Activated CD8-positive, alpha-beta memory T cell treated with anti-CD3 and anti-CD28 coated beads, Interleukin-2, amount 10 ng/mL, durations not matched to agents 7 days and 5 days (primary cell): ENCODE data around the gene CDC27. TPM values are rescaled to one million over a fixed set of nuclear protein-coding genes. Genes with fewer than 3 reads are reported as not detected.

Source experiments
- ATAC-seq: fragments of 150-1000 bp; cut with Tn5 transposase; one replicate; pipeline ENCODE4 v1.10.0; 2021; ENCODE audit warnings: moderate library complexity
- CTCF ChIA-PET: fragments of 350-600 bp; sonication (Branson Sonifier 250); formaldehyde crosslinking; loops from one replicate; lab custom pipeline; 2021; ENCODE audit warnings: antibody characterized with exemption; lab: Charles Lee
- DNase-seq: peaks from one replicate; pipeline ENCODE4 v3.0.0-alpha.2; 2020
- H3K27ac Mint-ChIP-seq: one replicate; pipeline ENCODE4 v1.8.0; 2021; ENCODE audit warnings: mild to moderate bottlenecking, mixed read lengths
- H3K27me3 Mint-ChIP-seq: one replicate; pipeline ENCODE4 v1.8.0; 2021; ENCODE audit warnings: mixed read lengths
- H3K36me3 Mint-ChIP-seq: one replicate; pipeline ENCODE4 v1.8.0; 2021; ENCODE audit warnings: mild to moderate bottlenecking, mixed read lengths
- H3K4me1 Mint-ChIP-seq: one replicate; pipeline ENCODE4 v1.8.0; 2021; ENCODE audit warnings: mixed read lengths
- H3K4me3 Mint-ChIP-seq: one replicate; pipeline ENCODE4 v1.8.0; 2021; ENCODE audit warnings: mild to moderate bottlenecking, moderate library complexity, mixed read lengths
- H3K9me3 Mint-ChIP-seq: one replicate; pipeline ENCODE4 v1.8.0; 2022; ENCODE audit warnings: low read depth, mixed read lengths
- total RNA-seq, 2 experiments: library from RNA; stranded (reverse); gene quantifications; one replicate each; pipeline ENCODE4 v1.2.3, GENCODE V29; 2021

Gene CDC27
- total RNA-seq, 2 experiments from 2014 or later: 151 to 155 TPM

GRCh38 chr17:47203984-47204721, 15.1 kb upstream of the CDC27 start:
- DNase-seq: peak; percentile 89
- no peaks in the 10 kb centered on the region for H3K27me3 Mint-ChIP-seq
- H3K4me3 Mint-ChIP-seq: peak overlapping the region; percentile 72
- peaks cover 61% of the 10 kb centered on the region for H3K4me1 Mint-ChIP-seq
- CTCF ChIA-PET: interaction anchor here (0.9 to 6.8 kb wide), 5 partner anchors 11 to 36 kb away, joined by 3 to 45 read pairs (median 4); partner anchors contain the start of gene CDC27
- H3K27ac Mint-ChIP-seq: peak overlapping the region; percentile 99
- no peaks in the 10 kb centered on the region for H3K9me3 Mint-ChIP-seq
- H3K36me3 Mint-ChIP-seq: no peaks in the 10 kb centered on the region
- ATAC-seq: peak; percentile 66

DNA sequence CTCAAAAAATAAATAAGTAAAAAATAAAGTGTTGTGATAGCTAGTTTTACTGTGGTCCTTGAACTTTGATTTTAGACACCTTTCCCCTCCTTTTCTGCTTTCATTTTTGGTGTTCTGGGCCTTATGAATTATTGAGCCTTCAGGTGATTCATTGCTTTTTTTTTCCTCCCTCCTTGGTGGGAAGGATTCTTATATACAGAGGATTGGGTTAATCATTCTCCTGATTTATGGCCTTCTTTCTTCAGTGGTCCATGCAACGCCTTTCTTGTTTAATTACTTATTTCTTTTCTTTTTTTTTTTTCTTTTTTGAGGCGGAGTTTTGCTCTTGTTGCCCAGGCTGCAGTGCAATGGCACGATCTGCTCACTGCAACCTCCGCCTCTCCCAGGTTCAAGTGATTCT, 12.1 kb upstream of the CDC27 start:
- peaks cover 43% of the 10 kb centered on the region for H3K4me1 Mint-ChIP-seq
- no peaks in the 10 kb centered on the region for H3K36me3 Mint-ChIP-seq
- H3K27me3 Mint-ChIP-seq: peaks cover 4% of the 10 kb centered on the region
- ATAC-seq: no peak
- H3K4me3 Mint-ChIP-seq: no peak overlapping the region
- H3K9me3 Mint-ChIP-seq: no peaks in the 10 kb centered on the region
- CTCF ChIA-PET: interaction anchor here (1.0 to 6.8 kb wide), 3 partner anchors 11 to 29 kb away, joined by 3 to 45 read pairs (median 9); partner anchors contain the start of gene CDC27
- H3K27ac Mint-ChIP-seq: no peak overlapping the region
- no peak for DNase-seq

DNA sequence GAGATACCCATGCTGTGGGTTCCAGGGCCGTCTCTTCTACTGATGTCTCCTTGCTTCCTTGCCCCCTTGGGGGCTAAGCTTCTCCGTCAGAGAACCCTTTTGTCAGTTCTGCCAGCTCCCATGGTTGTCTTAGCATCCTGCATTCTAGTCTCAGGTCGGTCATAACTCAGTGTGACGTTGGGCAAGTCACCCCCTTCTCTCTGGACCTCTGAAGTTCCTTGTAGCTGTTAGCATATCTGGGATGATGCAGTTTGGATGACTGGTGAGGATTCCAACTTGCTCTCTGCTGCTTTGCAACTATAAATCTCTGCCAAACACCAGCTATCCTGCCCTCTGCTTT, 11.2 kb upstream of the CDC27 start:
- ATAC-seq: no peak
- Mint-ChIP-seq H3K4me1 (peaks cover 35% of the 10 kb centered on the region), H3K4me3 (no peak overlapping the region), H3K27ac (peak overlapping the region; percentile 77), H3K27me3 (peaks cover 4% of the 10 kb centered on the region), H3K9me3 (no peaks in the 10 kb centered on the region), H3K36me3 (no peaks in the 10 kb centered on the region)
- DNase-seq: no peak
- CTCF ChIA-PET: interaction anchor here (0.7 to 6.8 kb wide), 4 partner anchors 10 to 416 kb away, joined by 3 to 45 read pairs (median 6); partner anchors contain the start of gene CDC27

DNA sequence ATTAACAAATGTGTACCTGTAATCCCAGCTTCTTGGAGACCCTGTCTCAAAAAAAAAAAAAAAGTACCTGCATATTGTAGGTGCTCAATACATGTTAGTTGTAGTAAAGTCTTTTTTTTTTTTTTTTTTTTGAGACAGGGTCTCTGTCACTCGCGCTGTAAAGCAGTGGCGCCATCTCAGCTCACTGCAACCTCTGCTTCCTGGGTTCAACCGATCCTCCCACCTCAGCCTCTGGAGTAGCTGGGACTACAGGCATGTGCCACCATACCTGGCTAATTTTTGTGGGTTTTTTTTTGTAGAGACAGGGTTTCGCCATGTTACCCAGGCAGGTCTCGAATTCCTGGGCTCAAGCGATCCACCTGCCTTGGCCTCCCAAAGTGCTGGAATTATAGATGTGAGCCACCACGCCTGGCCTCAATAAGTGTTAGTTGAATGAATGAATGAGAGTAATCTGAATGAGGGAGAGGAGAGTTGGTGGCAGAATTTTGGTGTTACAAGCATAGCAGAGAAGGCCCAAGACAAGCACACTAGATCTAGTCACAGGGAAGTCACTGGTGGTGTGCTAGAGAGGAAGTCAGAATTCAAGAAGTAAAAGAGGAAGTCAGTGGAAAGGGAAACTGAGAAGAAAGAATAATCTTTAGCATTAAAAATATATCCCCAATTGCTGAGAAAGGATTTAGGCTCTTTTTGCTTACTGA, 10.7 kb upstream of the CDC27 start:
- H3K4me3 Mint-ChIP-seq: no peak overlapping the region
- DNase-seq (no peak), ATAC-seq (no peak)
- H3K27me3 Mint-ChIP-seq: peaks cover 4% of the 10 kb centered on the region
- H3K36me3 Mint-ChIP-seq: no peaks in the 10 kb centered on the region
- H3K4me1 Mint-ChIP-seq: peaks cover 29% of the 10 kb centered on the region
- CTCF ChIA-PET: interaction anchor here (0.8 to 2.4 kb wide), 4 partner anchors 10 to 30 kb away, joined by 3 to 9 read pairs (median 6); partner anchors contain the start of gene CDC27
- no peaks in the 10 kb centered on the region for H3K9me3 Mint-ChIP-seq
- peak overlapping the region; percentile 77 for H3K27ac Mint-ChIP-seq

DNA sequence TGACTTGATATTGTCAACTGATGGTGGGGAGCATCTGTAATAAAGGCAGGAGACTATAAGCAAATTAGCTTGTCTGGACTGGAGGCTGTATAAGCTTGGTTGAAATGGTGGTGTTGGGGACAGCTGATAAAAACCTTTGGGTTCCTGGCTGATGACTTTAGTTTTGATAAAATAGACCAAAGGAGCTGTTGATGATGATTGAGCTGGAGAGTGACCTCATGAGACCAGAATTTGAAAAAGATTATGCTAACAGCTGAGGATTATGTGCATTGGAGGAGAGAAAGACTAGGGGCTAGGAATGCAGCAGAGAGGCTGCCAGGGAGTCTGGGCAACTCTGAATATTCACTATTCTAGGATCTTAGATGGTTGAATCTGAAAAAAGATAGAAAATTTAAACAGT, 8.7 kb upstream of the CDC27 start:
- H3K9me3 Mint-ChIP-seq: no peaks in the 10 kb centered on the region
- ATAC-seq (no peak), DNase-seq (no peak)
- H3K4me1 Mint-ChIP-seq: peaks cover 18% of the 10 kb centered on the region
- CTCF ChIA-PET: no interaction called here
- H3K27me3 Mint-ChIP-seq: peaks cover 4% of the 10 kb centered on the region
- no peaks in the 10 kb centered on the region for H3K36me3 Mint-ChIP-seq
- H3K4me3 Mint-ChIP-seq: no peak overlapping the region
- H3K27ac Mint-ChIP-seq: no peak overlapping the region

- Mint-ChIP-seq H3K4me3 (no peak overlapping the region), H3K27me3 (peaks cover 4% of the 10 kb centered on the region), H3K9me3 (no peaks in the 10 kb centered on the region), H3K36me3 (no peaks in the 10 kb centered on the region), H3K4me1 (peaks cover 29% of the 10 kb centered on the region), H3K27ac (no peak overlapping the region)
- ATAC-seq (no peak), DNase-seq (no peak)
- CTCF ChIA-PET: interaction anchor here (0.9 kb wide), 1 partner anchor 10 kb away, joined by 4 read pairs; no protein-coding TSS in a partner anchor
Observed at GRCh38 chr17:47193931-47194511, 4.9 kb upstream of the CDC27 start.

DNA sequence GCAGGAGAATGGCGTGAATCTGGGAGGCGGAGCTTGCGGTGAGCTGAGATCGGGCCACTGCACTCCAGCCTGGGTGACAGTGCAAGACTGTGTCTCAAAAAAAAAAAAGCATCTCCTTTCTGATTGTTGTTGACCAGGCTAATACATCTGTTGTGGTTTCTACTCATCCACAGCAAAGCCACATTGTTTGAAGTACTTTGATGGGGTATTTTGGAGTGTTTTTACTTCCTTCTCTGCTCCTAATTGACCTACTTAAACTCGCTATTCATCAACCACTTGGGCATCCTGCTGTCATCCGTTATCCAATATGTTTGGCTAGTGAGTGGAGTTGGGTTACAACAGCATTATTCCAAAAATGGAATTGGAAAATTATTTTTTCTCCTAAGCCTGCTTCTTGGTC, 3.5 kb upstream of the CDC27 start:
- peaks cover 8% of the 10 kb centered on the region for H3K36me3 Mint-ChIP-seq
- no peak for DNase-seq
- H3K4me3 Mint-ChIP-seq: no peak overlapping the region
- ATAC-seq: no peak
- H3K9me3 Mint-ChIP-seq: no peaks in the 10 kb centered on the region
- CTCF ChIA-PET: interaction anchor here (5.7 kb wide), 1 partner anchor 11 kb away, joined by 45 read pairs; no protein-coding TSS in a partner anchor
- H3K27ac Mint-ChIP-seq: no peak overlapping the region
- H3K4me1 Mint-ChIP-seq: peaks cover 34% of the 10 kb centered on the region
- peaks cover under 1% of the 10 kb centered on the region for H3K27me3 Mint-ChIP-seq

DNA sequence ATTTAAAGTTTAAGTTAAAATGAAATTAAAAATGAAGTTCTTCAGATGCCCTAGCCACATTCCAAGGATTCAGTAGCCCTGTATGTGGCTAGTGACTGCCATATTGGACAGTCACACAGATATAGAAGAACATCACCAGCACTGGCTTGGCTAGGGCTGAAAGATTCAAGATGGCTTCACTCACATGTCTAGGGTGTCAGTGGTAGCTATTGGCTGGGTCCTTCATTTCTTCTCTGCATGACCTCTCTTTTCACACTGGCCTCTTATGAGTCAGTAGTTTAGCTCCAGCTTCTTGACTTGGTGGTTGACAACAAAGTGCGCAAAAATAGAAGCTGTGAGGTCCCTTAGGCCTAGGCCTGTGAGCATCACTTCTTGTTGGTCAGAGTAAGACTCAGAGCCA, 1.7 kb upstream of the CDC27 start:
- no peak for ATAC-seq
- no peak overlapping the region for H3K4me3 Mint-ChIP-seq
- CTCF ChIA-PET: interaction anchor here (1.1 to 5.7 kb wide), 7 partner anchors 8 to 125 kb away, joined by 3 to 45 read pairs (median 3); partner anchors contain the start of gene MYL4
- H3K27me3 Mint-ChIP-seq: no peaks in the 10 kb centered on the region
- no peaks in the 10 kb centered on the region for H3K9me3 Mint-ChIP-seq
- H3K4me1 Mint-ChIP-seq: peaks cover 44% of the 10 kb centered on the region
- no peak overlapping the region for H3K27ac Mint-ChIP-seq
- H3K36me3 Mint-ChIP-seq: peaks cover 18% of the 10 kb centered on the region
- DNase-seq: no peak

DNA sequence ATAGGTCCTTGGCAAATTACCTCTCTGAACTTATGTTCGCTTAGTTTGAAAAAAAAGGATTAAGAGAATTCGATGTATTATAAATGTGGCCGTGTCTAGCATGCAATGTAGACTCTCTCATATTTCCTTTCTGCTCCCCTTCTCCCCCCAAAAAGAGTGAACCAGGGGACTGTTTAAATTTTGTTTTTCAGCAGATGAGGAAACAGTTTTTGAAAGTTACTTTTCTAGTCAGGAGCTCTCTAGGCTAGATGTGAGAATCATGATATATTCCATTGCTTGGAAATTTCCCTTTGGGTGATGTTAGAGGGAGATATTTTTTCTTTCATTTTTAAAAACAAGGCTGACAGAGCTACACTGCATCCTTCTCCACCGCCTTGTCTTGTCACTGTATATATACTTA, 1.1 kb upstream of the CDC27 start:
- Mint-ChIP-seq H3K9me3 (no peaks in the 10 kb centered on the region), H3K27me3 (no peaks in the 10 kb centered on the region), H3K4me3 (peak overlapping the region; percentile 98), H3K4me1 (peaks cover 45% of the 10 kb centered on the region), H3K36me3 (peaks cover 19% of the 10 kb centered on the region), H3K27ac (peak overlapping the region; percentile 98)
- CTCF ChIA-PET: interaction anchor here (0.6 to 5.7 kb wide), 7 partner anchors 9 to 125 kb away, joined by 3 to 45 read pairs (median 3); partner anchors contain the start of gene MYL4
- DNase-seq (no peak), ATAC-seq (no peak)

- peaks cover 20% of the 10 kb centered on the region for H3K36me3 Mint-ChIP-seq
- ATAC-seq: no peak
- no peaks in the 10 kb centered on the region for H3K9me3 Mint-ChIP-seq
- CTCF ChIA-PET: interaction anchor here (0.6 to 5.7 kb wide), 8 partner anchors 8 to 126 kb away, joined by 3 to 45 read pairs (median 4); no protein-coding TSS in a partner anchor
- peaks cover 46% of the 10 kb centered on the region for H3K4me1 Mint-ChIP-seq
- peak overlapping the region; percentile 98 for H3K27ac Mint-ChIP-seq
- peak overlapping the region; percentile 98 for H3K4me3 Mint-ChIP-seq
- DNase-seq: no peak
- H3K27me3 Mint-ChIP-seq: no peaks in the 10 kb centered on the region
Observed at GRCh38 chr17:47189732-47190237, 690 bp upstream of the CDC27 start.

- H3K4me1 Mint-ChIP-seq: peaks cover 52% of the 10 kb centered on the region
- peak; percentile 50 for DNase-seq
Observed at GRCh38 chr17:47188271-47188875, 722 bp downstream of the CDC27 start.

GRCh38 chr17:47184681-47185080, 4.4 kb downstream of the CDC27 start:
- peaks cover 48% of the 10 kb centered on the region for H3K4me1 Mint-ChIP-seq
- H3K27me3 Mint-ChIP-seq: no peaks in the 10 kb centered on the region
- DNase-seq: no peak
- no peaks in the 10 kb centered on the region for H3K9me3 Mint-ChIP-seq
- no peak overlapping the region for H3K4me3 Mint-ChIP-seq
- CTCF ChIA-PET: interaction anchor here (0.9 to 1.2 kb wide), 3 partner anchors 17 to 786 kb away, joined by 3 to 5 read pairs (median 4); partner anchors contain the start of gene CDK5RAP3
- no peak for ATAC-seq
- peaks cover 38% of the 10 kb centered on the region for H3K36me3 Mint-ChIP-seq
- no peak overlapping the region for H3K27ac Mint-ChIP-seq

More at GRCh38 chr17:47188271-47188875, 722 bp downstream of the CDC27 start:
- Mint-ChIP-seq H3K27me3 (no peaks in the 10 kb centered on the region), H3K27ac (peak overlapping the region; percentile 98), H3K9me3 (no peaks in the 10 kb centered on the region), H3K36me3 (peaks cover 27% of the 10 kb centered on the region), H3K4me3 (peak overlapping the region; percentile 98)
- no peak for ATAC-seq
- CTCF ChIA-PET: interaction anchor here (1.6 to 5.7 kb wide), 3 partner anchors 15 to 33 kb away, joined by 3 to 45 read pairs (median 4); no protein-coding TSS in a partner anchor
